Measurements from ENCODE around the gene PRSS8.
"Not testable (repeated sequence)": the region's sequence is repeated elsewhere in the genome, so short reads cannot be mapped to it uniquely, and the experiment has no call there.

PRSS8 gene

GRCh38 chr16:31143011-31143693 is 7.6 kb upstream of the PRSS8 start:
- Histone ChIP-seq H3K4me3 (ENCODE audit: insufficient read depth, low read length, poor library complexity, severe bottlenecking) (no peak overlapping the region), H3K9me2 (replicated peaks; ENCODE audit: insufficient read depth, low read length) (no peaks in the 10 kb centered on the region), H3K27ac (ENCODE audit: low read depth, low read length) (no peak overlapping the region), H4K20me1 (ENCODE audit: low read depth, low read length) (no peaks in the 10 kb centered on the region), H3K79me2 (ENCODE audit: insufficient read depth, low read length) (no peaks in the 10 kb centered on the region), H2AFZ (ENCODE audit: low read depth, low read length, severe bottlenecking) (peak overlapping the region; percentile 75), H3K9me3 (ENCODE audit: insufficient read depth, low read length) (no peaks in the 10 kb centered on the region), H3F3A (ENCODE audit: insufficient read depth) (no peaks in the 10 kb centered on the region), H3K36me3 (ENCODE audit: low read length) (no peaks in the 10 kb centered on the region), H3K9ac (ENCODE audit: low read length) (peak overlapping the region; percentile 62; the same call in 1 of the 2 replicates), H3K4me2 (ENCODE audit: low read depth, low read length, poor library complexity, severe bottlenecking) (peak overlapping the region; percentile 59), H3K27me3 (ENCODE audit: low read length) (no peaks in the 10 kb centered on the region)
- TF ChIP-seq CTCF (IDR thresholded peaks at IDR 0.05; ENCODE audit: insufficient read depth, low read length, poor library complexity, severe bottlenecking) (no peak), EZH2phosphoT487 (conservative IDR thresholded peaks at IDR 0.05; ENCODE audit: low read length) (no peak)

DNA sequence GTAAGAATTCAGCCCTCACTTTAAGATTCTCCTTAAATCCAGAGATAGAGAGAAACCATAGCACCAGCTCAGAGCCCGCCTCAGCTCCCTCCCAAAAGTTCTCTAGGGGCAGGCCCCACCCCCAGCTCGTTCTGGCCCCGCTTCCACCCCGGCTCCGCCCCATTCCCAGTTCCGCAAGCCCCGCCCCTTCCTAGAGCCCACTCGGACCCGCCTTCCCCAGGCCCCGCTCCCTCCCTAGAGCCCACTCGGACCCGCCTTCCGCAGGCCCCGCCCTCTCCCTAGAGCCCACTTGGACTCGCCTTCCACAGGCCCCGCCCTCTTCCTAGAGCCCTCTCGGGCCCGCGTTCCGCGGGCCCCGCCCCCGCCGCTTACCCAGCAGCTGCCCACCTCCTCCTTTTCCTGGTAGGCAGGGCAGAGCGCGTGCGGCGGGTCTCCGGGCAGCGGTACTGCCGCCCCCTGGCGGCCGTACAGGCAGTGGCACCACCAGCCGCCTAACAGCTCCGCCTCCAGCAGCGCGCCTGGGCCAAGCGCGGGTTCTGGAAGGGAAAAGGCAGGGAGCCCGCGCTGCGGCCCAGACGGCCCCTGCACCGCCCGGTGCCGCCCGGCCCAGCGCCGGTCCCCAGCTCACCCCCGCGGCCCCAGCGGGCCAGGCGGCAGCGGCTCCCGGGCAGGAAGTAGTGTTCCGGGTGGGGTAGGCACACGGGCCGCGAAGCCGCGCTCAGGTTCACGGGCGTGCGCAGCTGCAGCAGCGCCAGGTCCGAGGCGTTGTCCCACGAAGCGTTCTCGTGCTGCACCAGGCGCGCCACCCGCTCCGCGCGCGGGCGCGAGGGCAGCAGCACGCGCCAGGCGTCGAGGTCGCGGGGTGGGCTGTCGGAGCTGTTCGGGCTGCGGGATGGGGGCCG is 6.8 kb upstream of the PRSS8 start:
- Histone ChIP-seq H2AFZ (ENCODE audit: low read depth, low read length, severe bottlenecking) (peak overlapping the region; percentile 83), H3K9me3 (ENCODE audit: insufficient read depth, low read length) (no peaks in the 10 kb centered on the region), H3K9ac (ENCODE audit: low read length) (peak overlapping the region; percentile 62), H4K20me1 (ENCODE audit: low read depth, low read length) (no peaks in the 10 kb centered on the region), H3K27ac (ENCODE audit: low read depth, low read length) (peak overlapping the region; percentile 14; the same call in 1 of the 2 replicates), H3K4me2 (ENCODE audit: low read depth, low read length, poor library complexity, severe bottlenecking) (peak overlapping the region; percentile 59), H3K4me3 (ENCODE audit: insufficient read depth, low read length, poor library complexity, severe bottlenecking) (peak overlapping the region; percentile 35), H3F3A (ENCODE audit: insufficient read depth) (no peaks in the 10 kb centered on the region), H3K9me2 (replicated peaks; ENCODE audit: insufficient read depth, low read length) (no peaks in the 10 kb centered on the region), H3K79me2 (ENCODE audit: insufficient read depth, low read length) (no peaks in the 10 kb centered on the region), H3K27me3 (ENCODE audit: low read length) (no peaks in the 10 kb centered on the region), H3K36me3 (ENCODE audit: low read length) (no peaks in the 10 kb centered on the region)
- TF ChIP-seq CTCF (IDR thresholded peaks at IDR 0.05; ENCODE audit: insufficient read depth, low read length, poor library complexity, severe bottlenecking): peak; percentile 92
- no peak for TF ChIP-seq EZH2phosphoT487 (conservative IDR thresholded peaks at IDR 0.05; ENCODE audit: low read length)

GRCh38 chr16:31141489-31142108 is 6.1 kb upstream of the PRSS8 start:
- Histone ChIP-seq H3F3A (ENCODE audit: insufficient read depth) (no peaks in the 10 kb centered on the region), H3K79me2 (ENCODE audit: insufficient read depth, low read length) (no peaks in the 10 kb centered on the region), H3K27me3 (ENCODE audit: low read length) (no peaks in the 10 kb centered on the region), H4K20me1 (ENCODE audit: low read depth, low read length) (no peaks in the 10 kb centered on the region), H3K36me3 (ENCODE audit: low read length) (no peaks in the 10 kb centered on the region), H3K27ac (ENCODE audit: low read depth, low read length) (peak overlapping the region; percentile 14; the same call in 1 of the 2 replicates), H2AFZ (ENCODE audit: low read depth, low read length, severe bottlenecking) (peak overlapping the region; percentile 83), H3K9me2 (replicated peaks; ENCODE audit: insufficient read depth, low read length) (no peaks in the 10 kb centered on the region), H3K4me2 (ENCODE audit: low read depth, low read length, poor library complexity, severe bottlenecking) (peak overlapping the region; percentile 54), H3K4me3 (ENCODE audit: insufficient read depth, low read length, poor library complexity, severe bottlenecking) (no peak overlapping the region), H3K9ac (ENCODE audit: low read length) (peak overlapping the region; percentile 45), H3K9me3 (ENCODE audit: insufficient read depth, low read length) (no peaks in the 10 kb centered on the region)
- TF ChIP-seq CTCF (IDR thresholded peaks at IDR 0.05; ENCODE audit: insufficient read depth, low read length, poor library complexity, severe bottlenecking): no peak
- no peak for TF ChIP-seq EZH2phosphoT487 (conservative IDR thresholded peaks at IDR 0.05; ENCODE audit: low read length)

- H3K27ac ChIP-seq (ENCODE audit: low read depth, low read length); H3K36me3 ChIP-seq (ENCODE audit: low read length); H3F3A ChIP-seq (ENCODE audit: insufficient read depth); H3K9ac ChIP-seq (ENCODE audit: low read length); H3K9me2 ChIP-seq (replicated peaks; ENCODE audit: insufficient read depth, low read length); H2AFZ ChIP-seq (ENCODE audit: low read depth, low read length, severe bottlenecking); H3K79me2 ChIP-seq (ENCODE audit: insufficient read depth, low read length); H4K20me1 ChIP-seq (ENCODE audit: low read depth, low read length); H3K9me3 ChIP-seq (ENCODE audit: insufficient read depth, low read length); H3K4me3 ChIP-seq (ENCODE audit: insufficient read depth, low read length, poor library complexity, severe bottlenecking); H3K27me3 ChIP-seq (ENCODE audit: low read length); H3K4me2 ChIP-seq (ENCODE audit: low read depth, low read length, poor library complexity, severe bottlenecking): not testable (repeated sequence)
These were observed 5.5 kb upstream of the PRSS8 start for GRCh38 chr16:31141071-31141469.
